H1 (cell line): ENCODE measurements around the gene PTPRO.

ENCODE experiments used
- HDAC2 ChIP-seq, 2 experiments: fragments of 300-600 bp in 1 of 2; sonication (generic) in 1 of 2; IDR thresholded peaks; 2 replicates each; pipeline ENCODE4 v1.6.1; 2011 to 2012; ENCODE audit warnings: low read depth in 2 of 2, low read length in 2 of 2, mild to moderate bottlenecking in 2 of 2, moderate library complexity in 2 of 2, borderline replicate concordance in 1 of 2, inconsistent platforms in 1 of 2
- RAD21 ChIP-seq, 2 experiments: IDR thresholded peaks in 1 of 2; conservative IDR thresholded peaks in 1 of 2; 2 replicates each; pipeline ENCODE4 v1.6.1; 2011; ENCODE audit warnings: low read depth in 2 of 2, low read length in 2 of 2, improper control_type of control experiment in 1 of 2, inconsistent platforms in 1 of 2, mild to moderate bottlenecking in 1 of 2, moderate library complexity in 1 of 2
- YY1 ChIP-seq: IDR thresholded peaks from 2 replicates; pipeline ENCODE4 v1.6.1; 2011; ENCODE audit warnings: low read depth, mild to moderate bottlenecking, low read length

DNA sequence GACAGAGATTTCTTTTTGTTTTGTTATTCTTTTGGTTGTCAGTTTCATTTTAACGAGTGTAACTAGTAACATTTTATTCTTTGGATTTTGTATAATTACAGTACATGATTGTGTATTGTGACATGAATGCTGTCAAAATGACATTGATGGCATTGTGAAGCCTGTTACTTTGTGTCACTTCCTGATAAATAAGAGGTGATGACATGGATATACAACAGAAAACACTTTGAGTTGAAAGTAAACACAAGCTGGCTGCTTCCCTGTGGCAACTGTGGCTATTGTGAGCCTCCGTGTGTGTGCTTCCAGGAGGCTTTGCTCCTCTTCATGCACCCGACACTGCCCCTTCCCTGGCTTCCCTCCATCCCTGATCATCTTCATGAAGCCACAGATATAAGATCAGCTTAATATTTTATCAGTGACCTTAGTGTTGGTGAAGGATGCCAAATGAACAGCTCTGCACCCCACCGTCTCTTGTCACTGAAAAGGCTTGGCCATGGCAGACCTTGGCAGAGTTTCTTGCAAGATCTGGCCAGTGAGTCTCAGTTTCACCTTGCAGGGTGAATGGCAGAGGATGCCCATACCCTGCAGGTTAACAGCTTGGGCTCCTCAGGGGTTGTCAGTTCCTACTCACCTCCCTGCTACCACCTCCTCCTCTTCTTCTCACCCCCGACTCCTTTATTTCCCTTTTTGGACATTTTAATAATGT lies 275.0 kb downstream of the PTPRO start:
- TF ChIP-seq YY1 (no peak), HDAC2 (IDR thresholded peaks at IDR 0.05; ENCODE audit: borderline replicate concordance in 1 of 2, low read depth in 2 of 2, low read length in 2 of 2) (no peak), RAD21 (IDR thresholded peaks at IDR 0.05 in 1 of 2, conservative IDR thresholded peaks at IDR 0.05 in 1 of 2; ENCODE audit: low read depth in 2 of 2, low read length in 2 of 2) (no peak)
